ENCODE measurements around the gene ZBTB49. TPM values are rescaled to one million over a fixed set of nuclear protein-coding genes. Genes with fewer than 3 reads are reported as not detected.

The ZBTB49 gene
- total and polyA plus RNA-seq, 2 of the 4 experiments (the other 2 are of a cell fraction): 3.2 to 4.8 TPM

DNA sequence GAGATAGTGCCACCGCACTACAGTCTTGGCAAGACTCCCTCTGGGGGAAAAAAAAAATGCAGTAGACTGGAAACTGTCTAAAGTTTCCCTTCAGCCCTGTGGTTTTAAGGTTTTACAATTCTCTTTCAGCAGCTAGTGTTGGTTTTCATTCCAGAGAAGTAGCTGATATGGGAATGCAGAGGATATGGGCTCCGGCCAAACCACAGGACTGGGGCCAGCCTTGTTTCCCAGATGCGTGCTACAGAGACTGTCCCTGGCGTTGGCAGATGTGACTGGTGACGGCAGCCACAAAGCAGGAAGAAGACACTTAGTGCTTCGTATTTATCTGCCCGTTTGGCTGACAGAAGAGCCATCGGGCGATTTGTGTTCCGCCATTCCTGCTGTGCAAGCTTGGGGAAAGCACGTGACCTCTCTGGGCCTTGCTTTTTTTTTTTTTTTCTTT lies 43.2 kb downstream of the ZBTB49 start:
- H3K9me3 ChIP-seq (ENCODE audit: control insufficient read depth, insufficient read depth, low read length): no peaks in the 10 kb centered on the region
- no peaks in the 10 kb centered on the region for H3K4me1 ChIP-seq (ENCODE audit: control insufficient read depth, insufficient read depth, low read length)
- peak overlapping the region; percentile 49 for H3K4me2 ChIP-seq (ENCODE audit: low read depth, low read length)
- DNase-seq (peak; percentile 84), ATAC-seq (ENCODE audit: low read depth) (peak; percentile 80)
- H3K14ac ChIP-seq (replicated peaks; ENCODE audit: low read depth, low read length): no peak overlapping the region
- H4K8ac ChIP-seq (ENCODE audit: low read depth in 2 of 2, low read length in 2 of 2): no peak overlapping the region
- H3K27ac ChIP-seq (ENCODE audit: insufficient read depth, low read length): no peak overlapping the region
- H2BK15ac ChIP-seq (ENCODE audit: low read depth, low read length): no peak overlapping the region
- intact Hi-C loops (cut with micrococcal nuclease) (loop anchor here (1.0 to 5.0 kb wide), 2 partner anchors 41 to 73 kb away; partner anchors contain the start of genes LYAR and ZBTB49), dilution Hi-C loops (cut with HindIII; ENCODE audit: low sequenced_read_pairs, unreplicated experiment) (no loop called here), in situ Hi-C loops (cut with MboI; ENCODE audit: low sequenced_read_pairs) (no loop called here)
- H4K91ac ChIP-seq (ENCODE audit: insufficient read depth, low read depth, low read length): no peak overlapping the region
- WGBS, 2 experiments (ENCODE audit: extremely low coverage in 2 of 2, insufficient read length in 1 of 2): 10% methylated on average over 4 of the region's 11 CpGs; no CpG with 5 or more reads in 1 of the 2 experiments
- H2AK5ac ChIP-seq (ENCODE audit: low read depth, low read length): no peak overlapping the region
- no peak overlapping the region for H3K9ac ChIP-seq (ENCODE audit: low read depth, low read length)
- H3K23ac ChIP-seq (ENCODE audit: low read depth, low read length): no peak overlapping the region
- ChIA-PET CTCF (interaction anchor here (0.6 to 3.5 kb wide), 3 partner anchors 30 to 97 kb away, joined by 5 to 19 read pairs (median 5); no protein-coding TSS in a partner anchor), POLR2A (ENCODE audit: unreplicated experiment) (no interaction called here)
- H3K27me3 ChIP-seq (ENCODE audit: control insufficient read depth, insufficient read depth, low read length): peaks cover 8% of the 10 kb centered on the region
- H2AK9ac ChIP-seq (replicated peaks; ENCODE audit: low read depth, low read length, poor library complexity): no peak overlapping the region
- H3K9me1 ChIP-seq (ENCODE audit: insufficient read depth, low read length): 0 out of 2 replicates have a peak, but pooled peaks cover 3% of the 10 kb centered on the region
- no peak overlapping the region for H3K56ac ChIP-seq (ENCODE audit: extremely low read depth, insufficient read depth, low read length)
- no peak overlapping the region for H2AFZ ChIP-seq (replicated peaks; ENCODE audit: low read length, poor library complexity)
- no TSS peak for BruUV-seq (replicated peaks)
- H3K4ac ChIP-seq (ENCODE audit: low read depth, low read length): no peak overlapping the region
- no peak overlapping the region for H2BK20ac ChIP-seq (ENCODE audit: low read depth, low read length)
- no peaks in the 10 kb centered on the region for H3K79me1 ChIP-seq (ENCODE audit: low read depth in 1 of 2, low read length in 2 of 2)
- peaks cover 2% of the 10 kb centered on the region; the same call in 1 of the 2 replicates for H4K20me1 ChIP-seq (ENCODE audit: insufficient read depth, low read length)
- H3K18ac ChIP-seq (ENCODE audit: low read depth, low read length): no peak overlapping the region
- TF ChIP-seq NFE2L2 (IDR thresholded peaks at IDR 0.05; ENCODE audit: low read depth, low read length) (no peak), SMC3 (IDR thresholded peaks at IDR 0.05; ENCODE audit: low read depth, low read length) (no peak), MXI1 (IDR thresholded peaks at IDR 0.05; ENCODE audit: borderline replicate concordance, low read depth, low read length) (no peak), MAZ (IDR thresholded peaks at IDR 0.05; ENCODE audit: borderline replicate concordance, low read depth, low read length) (no peak)
- H2BK120ac ChIP-seq (ENCODE audit: low read depth, low read length): no peak overlapping the region
- H3K36me3 ChIP-seq (ENCODE audit: control insufficient read depth, insufficient read depth, low read length): no peaks in the 10 kb centered on the region
- H3K4me3 ChIP-seq (ENCODE audit: insufficient read depth, low read depth, low read length): no peak overlapping the region
- no peak overlapping the region for H2BK5ac ChIP-seq (ENCODE audit: low read depth, low read length, poor library complexity, severe bottlenecking)
- H4K5ac ChIP-seq (ENCODE audit: low read depth, low read length): no peak overlapping the region

Measured in IMR-90 (cell line).